GM10248 (cell line): ENCODE measurements around the gene ZFAND2B.

Source experiments
- CTCF ChIA-PET: fragments of 300-600 bp; sonication (Branson Sonifier 250); formaldehyde crosslinking; extraction: SDS; loops from one replicate; lab custom pipeline; 2021; ENCODE audit warnings: antibody characterized with exemption; lab: Yijun Ruan, JAX
- POLR2A ChIA-PET: fragments of 350-650 bp; sonication (Branson Sonifier 250); formaldehyde crosslinking; extraction: SDS; loops from one replicate; lab custom pipeline; 2020; ENCODE audit warnings: antibody characterized with exemption; lab: Yijun Ruan, JAX
- DNase-seq: peaks from one replicate; pipeline ENCODE4 v3.0.0; 2012; ENCODE audit errors: extremely low spot score
- TF ChIP-seq, protein P1 (sequence below): IDR thresholded peaks from 2 replicates; pipeline ENCODE4 v1.5.1; 2012; ENCODE audit warnings: mild to moderate bottlenecking, low read depth; ENCODE audit errors: extremely low read depth, missing control alignments, control extremely low read depth

Gene ZFAND2B

GRCh38 chr2:219177552-219178376 lies 28.8 kb upstream of the ZFAND2B start, which contains the start of gene RETREG2:
RETREG2 (plus strand) TSS chr2:219178275; CDS start chr2:219178353, 78 bp downstream.
- TF ChIP-seq, protein P1, sequence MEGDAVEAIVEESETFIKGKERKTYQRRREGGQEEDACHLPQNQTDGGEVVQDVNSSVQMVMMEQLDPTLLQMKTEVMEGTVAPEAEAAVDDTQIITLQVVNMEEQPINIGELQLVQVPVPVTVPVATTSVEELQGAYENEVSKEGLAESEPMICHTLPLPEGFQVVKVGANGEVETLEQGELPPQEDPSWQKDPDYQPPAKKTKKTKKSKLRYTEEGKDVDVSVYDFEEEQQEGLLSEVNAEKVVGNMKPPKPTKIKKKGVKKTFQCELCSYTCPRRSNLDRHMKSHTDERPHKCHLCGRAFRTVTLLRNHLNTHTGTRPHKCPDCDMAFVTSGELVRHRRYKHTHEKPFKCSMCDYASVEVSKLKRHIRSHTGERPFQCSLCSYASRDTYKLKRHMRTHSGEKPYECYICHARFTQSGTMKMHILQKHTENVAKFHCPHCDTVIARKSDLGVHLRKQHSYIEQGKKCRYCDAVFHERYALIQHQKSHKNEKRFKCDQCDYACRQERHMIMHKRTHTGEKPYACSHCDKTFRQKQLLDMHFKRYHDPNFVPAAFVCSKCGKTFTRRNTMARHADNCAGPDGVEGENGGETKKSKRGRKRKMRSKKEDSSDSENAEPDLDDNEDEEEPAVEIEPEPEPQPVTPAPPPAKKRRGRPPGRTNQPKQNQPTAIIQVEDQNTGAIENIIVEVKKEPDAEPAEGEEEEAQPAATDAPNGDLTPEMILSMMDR = peak; percentile 71
- ChIA-PET CTCF (interaction anchor here (1.4 to 3.5 kb wide), 2 partner anchors 11 to 103 kb away, joined by 3 to 13 read pairs; no protein-coding TSS in a partner anchor), POLR2A (no interaction called here)
- peak; percentile 98 for DNase-seq

- ChIA-PET POLR2A (no interaction called here), CTCF (interaction anchor here (1.0 to 3.1 kb wide), 3 partner anchors 68 to 468 kb away, joined by 3 to 15 read pairs (median 3); no protein-coding TSS in a partner anchor)
- peak; percentile 49 for DNase-seq
- TF ChIP-seq, protein P1 = no peak
Observed at GRCh38 chr2:219178377-219179175, 28.0 kb upstream of the ZFAND2B start.

GRCh38 chr2:219179601-219180465 lies 26.7 kb upstream of the ZFAND2B start:
- CTCF ChIA-PET = interaction anchor here (0.9 to 3.1 kb wide), 10 partner anchors 9 to 470 kb away, joined by 3 to 15 read pairs (median 6); partner anchors contain the start of genes DNAJB2 and GLB1L
- POLR2A ChIA-PET = no interaction called here
- TF ChIP-seq, protein P1 = no peak
- DNase-seq = no peak

DNA sequence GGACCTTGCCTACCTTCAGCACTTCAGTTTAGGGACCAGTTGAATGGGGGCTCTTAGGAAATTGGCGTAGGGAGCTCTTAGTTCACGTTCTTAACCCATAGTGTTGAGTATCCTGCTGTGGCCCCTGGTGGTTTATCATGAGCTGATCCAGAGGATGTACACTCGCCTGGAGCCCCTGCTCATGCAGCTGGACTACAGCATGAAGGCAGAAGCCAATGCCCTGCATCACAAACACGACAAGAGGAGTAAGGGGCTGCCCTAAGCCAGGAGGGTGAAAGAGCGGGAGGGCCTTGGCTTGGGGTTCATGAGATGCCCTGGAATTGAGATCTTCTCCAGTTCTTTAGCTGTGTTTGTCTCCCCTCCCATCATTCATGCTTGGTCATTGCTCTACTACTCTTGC lies 25.6 kb upstream of the ZFAND2B start:
- POLR2A ChIA-PET = no interaction called here
- DNase-seq = no peak
- CTCF ChIA-PET = interaction anchor here (0.9 to 3.1 kb wide), 9 partner anchors 9 to 123 kb away, joined by 3 to 15 read pairs (median 7); partner anchors contain the start of gene DNAJB2
- TF ChIP-seq, protein P1 = no peak

DNA sequence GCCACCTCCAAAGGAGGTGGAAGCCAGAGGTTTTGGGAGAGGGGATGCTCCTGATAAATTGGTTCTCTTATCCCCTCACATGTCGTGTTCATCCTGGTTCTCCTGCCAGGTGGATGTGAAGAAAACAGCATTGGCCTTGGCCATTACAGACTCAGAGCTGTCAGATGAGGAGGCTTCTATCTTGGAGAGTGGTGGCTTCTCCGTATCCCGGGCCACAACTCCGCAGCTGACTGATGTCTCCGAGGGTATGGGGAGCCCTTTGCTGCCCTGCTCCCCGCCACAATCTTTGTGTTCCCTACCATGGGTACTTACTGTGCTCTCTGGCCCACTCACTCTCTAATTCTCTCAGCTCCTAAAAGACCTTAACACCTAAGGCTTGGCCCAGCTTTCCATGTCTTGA lies 25.1 kb upstream of the ZFAND2B start:
- POLR2A ChIA-PET = no interaction called here
- CTCF ChIA-PET = interaction anchor here (0.9 to 3.1 kb wide), 7 partner anchors 8 to 122 kb away, joined by 3 to 15 read pairs (median 7); partner anchors contain the start of gene DNAJB2
- TF ChIP-seq, protein P1 = no peak
- DNase-seq = no peak
